HEK293T (cell line): ENCODE measurements around the gene MDC1.
"Not testable (repeated sequence)": the region's sequence is repeated elsewhere in the genome, so short reads cannot be mapped to it uniquely, and the experiment has no call there.

Experiments
- CTCF ChIA-PET: fragments of 350-600 bp; formaldehyde crosslinking; extraction: SDS; loops from one replicate; lab custom pipeline; 2021; ENCODE audit warnings: antibody characterized with exemption, inconsistent platforms; lab: Yijun Ruan, JAX
- POLR2A ChIA-PET: fragments of 350-600 bp; formaldehyde crosslinking; extraction: SDS; loops from one replicate; lab custom pipeline; 2020; ENCODE audit warnings: antibody characterized with exemption, inconsistent platforms; lab: Yijun Ruan, JAX
- DNase-seq: peaks from one replicate; pipeline ENCODE4 v3.0.0; 2012; ENCODE audit warnings: mixed read lengths; ENCODE audit errors: extremely low spot score
- CTBP1 ChIP-seq: fragments of 450-650 bp; IDR thresholded peaks from 2 replicates; pipeline ENCODE4 v1.6.1; 2016; ENCODE audit warnings: borderline replicate concordance
- FOXA1 ChIP-seq: fragments of 450-650 bp; IDR thresholded peaks from 2 replicates; pipeline ENCODE4 v1.6.1; 2016; ENCODE audit warnings: mild to moderate bottlenecking
- FOXK2 ChIP-seq: fragments of 450-650 bp; IDR thresholded peaks from 2 replicates; pipeline ENCODE4 v1.6.1; 2016; ENCODE audit warnings: mild to moderate bottlenecking
- FOXM1 ChIP-seq: fragments of 450-650 bp; IDR thresholded peaks from 2 replicates; pipeline ENCODE4 v1.6.1; 2017; ENCODE audit warnings: mild to moderate bottlenecking, borderline replicate concordance
- HDGF ChIP-seq: fragments of 450-650 bp; IDR thresholded peaks from 2 replicates; pipeline ENCODE4 v1.6.1; 2017; ENCODE audit warnings: antibody characterized with exemption, borderline replicate concordance
- LEF1 ChIP-seq: fragments of 450-650 bp; IDR thresholded peaks from 2 replicates; pipeline ENCODE4 v1.6.1; 2017; ENCODE audit warnings: mild to moderate bottlenecking, borderline replicate concordance
- SP1 ChIP-seq: fragments of 450-650 bp; IDR thresholded peaks from 2 replicates; pipeline ENCODE4 v1.6.1; 2017
- SUZ12 ChIP-seq: fragments of 450-650 bp; IDR thresholded peaks from 2 replicates; pipeline ENCODE4 v1.6.1; 2016; ENCODE audit warnings: mild to moderate bottlenecking
- TARDBP ChIP-seq: fragments of 450-650 bp; IDR thresholded peaks from 2 replicates; pipeline ENCODE4 v1.6.1; 2016
- ZNF384 ChIP-seq: fragments of 450-650 bp; IDR thresholded peaks from 2 replicates; pipeline ENCODE4 v1.6.1; 2016
- TF ChIP-seq, protein P1 (sequence below): fragments of 450-650 bp; IDR thresholded peaks from 2 replicates; pipeline ENCODE4 v1.6.1; 2016

Gene MDC1

DNA sequence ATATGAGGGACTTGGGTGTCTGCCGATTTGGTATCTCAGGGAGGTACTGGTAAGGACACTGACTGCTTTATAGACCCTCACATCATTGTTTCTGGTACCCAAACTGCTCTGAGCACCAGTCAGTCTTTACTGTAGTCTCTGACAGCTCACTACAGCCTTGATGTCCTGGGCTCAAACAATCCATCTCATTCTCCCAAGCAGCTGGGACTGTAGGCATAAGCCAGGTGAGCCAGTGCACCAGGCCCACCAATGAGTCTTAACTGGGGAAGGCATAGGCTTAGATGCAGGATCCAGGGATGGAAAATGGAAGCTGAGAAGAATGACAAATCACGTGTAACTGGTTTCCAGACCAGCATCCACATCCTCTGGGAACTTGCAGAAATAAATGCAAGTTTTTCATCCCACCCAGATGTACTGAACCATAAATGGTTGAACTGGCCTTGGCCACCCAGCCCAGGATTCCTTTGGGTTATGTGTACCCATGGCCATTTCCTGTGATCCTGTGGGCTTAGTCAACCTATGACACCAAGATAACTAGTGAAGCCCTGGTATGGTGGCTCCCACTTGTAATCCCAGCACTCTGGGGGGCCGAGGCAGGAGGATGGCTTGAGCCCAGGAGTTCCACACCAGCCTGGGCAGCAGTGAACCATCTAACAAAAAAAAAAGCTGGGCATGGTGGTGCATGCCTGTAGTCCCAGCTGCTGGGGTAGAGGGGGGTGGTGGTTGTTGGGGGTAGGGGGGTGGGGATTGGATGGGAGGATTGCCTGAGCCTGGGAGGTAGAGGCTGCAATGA is 8.8 kb upstream of the MDC1 start:
- no peak for TF ChIP-seq SP1
- ChIA-PET CTCF (interaction anchor here (1.9 kb wide), 1 partner anchor 47 kb away, joined by 12 read pairs; no protein-coding TSS in a partner anchor), POLR2A (interaction anchor here (0.6 to 1.5 kb wide), 5 partner anchors 9 to 113 kb away, joined by 3 to 6 read pairs (median 4); partner anchors contain the start of genes DHX16 and MDC1)
- DNase-seq, result no peak

DNA sequence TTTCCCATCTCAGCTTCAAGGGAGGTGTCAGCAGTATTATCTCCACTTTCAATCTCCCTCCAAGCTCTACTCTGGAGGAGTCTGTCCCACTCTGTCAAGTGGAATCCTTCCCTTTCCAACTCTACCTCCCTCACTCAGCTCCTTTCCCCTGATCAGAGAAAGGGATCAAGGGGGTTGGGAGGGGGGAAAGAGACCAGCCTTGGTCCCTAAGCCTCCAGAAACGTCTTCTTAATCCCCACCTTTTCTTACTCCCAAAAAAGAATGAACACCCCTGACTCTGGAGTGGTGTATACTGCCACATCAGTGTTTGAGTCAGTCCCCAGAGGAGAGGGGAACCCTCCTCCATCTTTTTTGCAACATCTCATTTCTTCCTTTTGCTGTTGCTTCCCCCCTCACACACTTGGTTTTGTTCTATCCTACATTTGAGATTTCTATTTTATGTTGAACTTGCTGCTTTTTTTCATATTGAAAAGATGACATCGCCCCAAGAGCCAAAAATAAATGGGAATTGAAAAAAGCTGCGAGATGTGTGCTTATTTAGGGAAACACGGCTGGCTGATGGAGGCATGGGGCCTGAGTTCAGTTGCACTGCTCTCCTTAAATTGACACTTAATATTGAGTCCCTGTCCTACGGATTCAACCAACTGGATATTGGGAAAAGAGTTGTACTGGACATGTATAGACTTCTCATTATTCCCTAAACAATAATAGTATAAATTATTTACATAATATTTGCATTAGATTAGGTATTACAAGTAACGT is 8.0 kb upstream of the MDC1 start:
- ChIA-PET CTCF (interaction anchor here (1.2 kb wide), 1 partner anchor 348 kb away, joined by 4 read pairs; no protein-coding TSS in a partner anchor), POLR2A (interaction anchor here (1.2 to 1.5 kb wide), 3 partner anchors 8 to 46 kb away, joined by 4 to 6 read pairs (median 5); partner anchors contain the start of gene MDC1)
- DNase-seq, result no peak
- TF ChIP-seq FOXA1, result no peak
- TF ChIP-seq SP1, result no peak
- no peak for TF ChIP-seq TARDBP

DNA sequence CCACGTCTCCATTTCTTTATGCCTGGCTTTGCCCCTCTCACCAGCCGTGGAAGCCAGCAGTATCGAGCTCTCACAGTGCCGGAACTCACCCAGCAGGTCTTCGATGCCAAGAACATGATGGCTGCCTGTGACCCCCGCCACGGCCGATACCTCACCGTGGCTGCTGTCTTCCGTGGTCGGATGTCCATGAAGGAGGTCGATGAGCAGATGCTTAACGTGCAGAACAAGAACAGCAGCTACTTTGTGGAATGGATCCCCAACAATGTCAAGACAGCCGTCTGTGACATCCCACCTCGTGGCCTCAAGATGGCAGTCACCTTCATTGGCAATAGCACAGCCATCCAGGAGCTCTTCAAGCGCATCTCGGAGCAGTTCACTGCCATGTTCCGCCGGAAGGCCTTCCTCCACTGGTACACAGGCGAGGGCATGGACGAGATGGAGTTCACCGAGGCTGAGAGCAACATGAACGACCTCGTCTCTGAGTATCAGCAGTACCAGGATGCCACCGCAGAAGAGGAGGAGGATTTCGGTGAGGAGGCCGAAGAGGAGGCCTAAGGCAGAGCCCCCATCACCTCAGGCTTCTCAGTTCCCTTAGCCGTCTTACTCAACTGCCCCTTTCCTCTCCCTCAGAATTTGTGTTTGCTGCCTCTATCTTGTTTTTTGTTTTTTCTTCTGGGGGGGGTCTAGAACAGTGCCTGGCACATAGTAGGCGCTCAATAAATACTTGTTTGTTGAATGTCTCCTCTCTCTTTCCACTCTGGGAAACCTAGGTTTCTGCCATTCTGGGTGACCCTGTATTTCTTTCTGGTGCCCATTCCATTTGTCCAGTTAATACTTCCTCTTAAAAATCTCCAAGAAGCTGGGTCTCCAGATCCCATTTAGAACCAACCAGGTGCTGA is 7.0 kb upstream of the MDC1 start:
- ChIA-PET CTCF (interaction anchor here (1.2 to 3.7 kb wide), 2 partner anchors 43 to 349 kb away, joined by 4 to 33 read pairs; no protein-coding TSS in a partner anchor), POLR2A (interaction anchor here (1.3 to 3.8 kb wide), 4 partner anchors 14 to 45 kb away, joined by 3 to 57 read pairs (median 4); partner anchors contain the start of gene NRM)
- DNase-seq, result not testable (repeated sequence)

DNA sequence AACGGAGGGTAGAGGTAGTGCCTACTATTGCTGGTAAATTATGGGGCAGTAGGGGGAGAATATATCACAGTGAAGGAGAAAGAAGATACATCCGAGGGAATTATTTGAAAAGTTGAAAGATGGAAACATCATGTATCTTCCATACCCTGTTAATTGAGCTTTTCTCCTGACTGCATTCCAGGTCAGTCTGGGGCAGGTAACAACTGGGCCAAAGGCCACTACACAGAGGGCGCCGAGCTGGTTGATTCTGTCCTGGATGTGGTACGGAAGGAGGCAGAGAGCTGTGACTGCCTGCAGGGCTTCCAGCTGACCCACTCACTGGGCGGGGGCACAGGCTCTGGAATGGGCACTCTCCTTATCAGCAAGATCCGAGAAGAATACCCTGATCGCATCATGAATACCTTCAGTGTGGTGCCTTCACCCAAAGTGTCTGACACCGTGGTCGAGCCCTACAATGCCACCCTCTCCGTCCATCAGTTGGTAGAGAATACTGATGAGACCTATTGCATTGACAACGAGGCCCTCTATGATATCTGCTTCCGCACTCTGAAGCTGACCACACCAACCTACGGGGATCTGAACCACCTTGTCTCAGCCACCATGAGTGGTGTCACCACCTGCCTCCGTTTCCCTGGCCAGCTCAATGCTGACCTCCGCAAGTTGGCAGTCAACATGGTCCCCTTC is 6.2 kb upstream of the MDC1 start:
- CTCF ChIA-PET, result interaction anchor here (0.6 to 3.7 kb wide), 9 partner anchors 8 to 65 kb away, joined by 3 to 33 read pairs (median 4); partner anchors contain the start of gene DHX16
- POLR2A ChIA-PET, result interaction anchor here (1.2 to 3.8 kb wide), 6 partner anchors 11 to 51 kb away, joined by 3 to 57 read pairs (median 8); partner anchors contain the start of genes DHX16 and NRM
- DNase-seq, result not testable (repeated sequence)

DNA sequence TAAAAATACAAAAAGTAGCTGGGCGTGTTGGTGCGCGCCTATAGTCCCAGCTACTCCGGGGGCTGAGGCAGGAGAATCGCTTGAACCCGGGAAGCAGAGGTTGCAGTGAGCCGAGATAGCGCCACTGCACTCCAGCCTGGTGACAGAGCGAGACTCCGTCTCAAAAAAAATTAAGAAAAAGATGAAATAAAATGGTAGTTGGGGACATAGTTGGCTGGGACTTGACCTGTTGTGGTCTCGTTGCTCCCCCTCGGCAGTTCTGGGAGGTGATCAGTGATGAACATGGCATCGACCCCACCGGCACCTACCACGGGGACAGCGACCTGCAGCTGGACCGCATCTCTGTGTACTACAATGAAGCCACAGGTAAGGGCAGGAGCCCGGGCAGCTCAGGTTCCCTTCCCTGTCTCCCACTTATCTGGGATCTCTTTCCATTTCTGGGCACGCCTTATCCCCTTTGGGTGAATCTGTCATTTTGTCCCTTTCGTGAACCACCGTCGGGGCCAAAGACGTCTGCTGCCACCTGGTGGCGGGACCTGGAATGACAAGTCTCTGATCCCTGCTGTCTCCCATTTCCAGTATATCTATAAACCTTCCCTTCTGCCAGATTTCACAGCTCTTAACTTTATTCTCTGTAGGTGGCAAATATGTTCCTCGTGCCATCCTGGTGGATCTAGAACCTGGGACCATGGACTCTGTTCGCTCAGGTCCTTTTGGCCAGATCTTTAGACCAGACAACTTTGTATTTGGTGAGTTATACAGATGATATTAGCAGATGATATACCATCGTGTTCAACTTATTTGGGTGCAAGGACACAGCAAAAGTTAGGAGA is 5.4 kb upstream of the MDC1 start:
- POLR2A ChIA-PET, result interaction anchor here (1.1 to 3.8 kb wide), 12 partner anchors 8 to 107 kb away, joined by 3 to 57 read pairs (median 11); partner anchors contain the start of genes DHX16 and NRM
- TF ChIP-seq FOXA1, result no peak
- TF ChIP-seq, protein P1, sequence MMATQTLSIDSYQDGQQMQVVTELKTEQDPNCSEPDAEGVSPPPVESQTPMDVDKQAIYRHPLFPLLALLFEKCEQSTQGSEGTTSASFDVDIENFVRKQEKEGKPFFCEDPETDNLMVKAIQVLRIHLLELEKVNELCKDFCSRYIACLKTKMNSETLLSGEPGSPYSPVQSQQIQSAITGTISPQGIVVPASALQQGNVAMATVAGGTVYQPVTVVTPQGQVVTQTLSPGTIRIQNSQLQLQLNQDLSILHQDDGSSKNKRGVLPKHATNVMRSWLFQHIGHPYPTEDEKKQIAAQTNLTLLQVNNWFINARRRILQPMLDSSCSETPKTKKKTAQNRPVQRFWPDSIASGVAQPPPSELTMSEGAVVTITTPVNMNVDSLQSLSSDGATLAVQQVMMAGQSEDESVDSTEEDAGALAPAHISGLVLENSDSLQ, result 0 out of 2 replicates have a peak, but pooled peaks have one; percentile 18
- CTCF ChIA-PET, result interaction anchor here (0.6 to 3.7 kb wide), 18 partner anchors 8 to 365 kb away, joined by 3 to 33 read pairs (median 4); partner anchors contain the start of genes DHX16 and NRM
- peak; percentile 63 for DNase-seq

DNA sequence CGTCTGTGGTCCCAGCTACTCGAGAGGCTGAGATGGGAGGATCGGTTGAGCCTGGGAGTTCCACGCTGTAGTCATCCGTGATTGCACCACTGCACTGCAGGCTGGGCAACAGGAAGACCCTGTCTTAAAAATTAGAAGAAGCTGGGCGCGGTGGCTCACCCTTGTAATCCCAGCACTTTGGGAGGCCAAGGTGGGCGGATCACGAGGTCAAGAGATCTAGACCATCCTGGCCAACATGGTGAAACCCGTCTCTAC is 4.9 kb upstream of the MDC1 start:
- DNase-seq, result not testable (repeated sequence)
- ChIA-PET POLR2A (interaction anchor here (1.1 to 3.8 kb wide), 14 partner anchors 9 to 107 kb away, joined by 4 to 57 read pairs (median 8); partner anchors contain the start of genes DHX16 and NRM), CTCF (interaction anchor here (0.6 to 3.7 kb wide), 14 partner anchors 9 to 365 kb away, joined by 3 to 33 read pairs (median 4); partner anchors contain the start of genes DHX16 and NRM)

DNA sequence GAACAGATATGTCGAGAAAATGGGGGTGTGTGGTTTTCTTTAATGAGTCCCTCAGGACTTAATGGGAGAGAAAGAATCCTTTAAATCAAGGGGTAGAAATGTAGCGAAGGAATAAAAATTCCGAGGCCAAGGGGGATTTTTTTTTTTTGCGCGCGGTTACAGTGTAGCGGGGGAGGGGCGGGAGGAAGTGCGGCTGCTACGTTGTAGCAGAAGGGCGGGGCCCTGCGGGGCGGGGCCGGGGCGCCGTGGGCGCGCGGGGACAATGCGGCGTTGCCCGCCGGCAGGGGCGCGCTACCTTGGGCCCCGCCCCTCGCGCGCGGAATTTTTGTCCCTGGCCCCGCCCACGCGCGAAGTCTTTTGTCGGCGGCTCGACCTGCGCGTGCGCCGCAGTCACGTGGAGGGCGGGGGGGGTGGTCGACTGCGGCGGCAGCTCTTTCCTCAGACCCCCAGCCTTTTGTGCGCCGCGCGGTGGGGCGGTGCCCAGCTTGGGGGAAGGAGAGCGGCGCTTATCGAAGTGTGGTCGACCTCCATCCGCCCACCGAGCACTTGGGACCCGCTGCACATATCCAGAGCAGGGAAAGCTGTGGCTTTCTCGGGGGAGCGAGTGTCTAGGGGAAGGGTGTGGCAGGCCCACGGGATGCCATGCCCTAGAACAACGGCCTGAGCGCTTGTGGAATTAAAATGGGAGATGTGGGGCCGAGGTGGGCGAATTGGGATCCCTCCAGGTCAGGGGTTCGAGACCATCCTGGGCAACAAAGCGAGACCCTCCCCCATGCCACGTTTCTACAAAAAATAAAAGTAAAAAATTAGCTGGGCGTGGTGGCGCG is 4.3 kb upstream of the MDC1 start:
- DNase-seq, result peak; percentile 79
- POLR2A ChIA-PET, result interaction anchor here (0.8 to 3.8 kb wide), 18 partner anchors 9 to 358 kb away, joined by 3 to 57 read pairs (median 6); partner anchors contain the start of genes DHX16 and NRM
- CTCF ChIA-PET, result interaction anchor here (0.8 to 3.7 kb wide), 8 partner anchors 10 to 168 kb away, joined by 3 to 33 read pairs (median 4); partner anchors contain the start of genes DHX16 and NRM
- TF ChIP-seq LEF1 (no peak), HDGF (no peak), FOXK2 (no peak), ZNF384 (no peak; the same call in 1 of the 2 replicates), FOXM1 (no peak), SUZ12 (no peak), CTBP1 (no peak)
